IMR-90 (cell line): ENCODE data around the gene NPM1. TPM values are rescaled to one million over a fixed set of nuclear protein-coding genes. Genes with fewer than 3 reads are reported as not detected.
A peak's percentile ranks its signal among the peaks of the same experiment; 100 is the strongest.

Experiments used
- ATAC-seq: fragments of 200-7000 bp; cut with Tn5 transposase; 2 replicates; pipeline ENCODE4 v1.9.1; 2020; ENCODE audit warnings: low read depth, mild to moderate bottlenecking, moderate library complexity
- BruUV-seq: library from RNA; stranded (reverse); fragments of 400-500 nt; replicated peaks from 2 replicates; lab custom pipeline; 2021; lab: Mats Ljungman, UMichigan
- CTCF ChIA-PET: fragments of 300-600 bp; formaldehyde crosslinking; extraction: SDS; loops from one replicate; lab custom pipeline; 2021; ENCODE audit warnings: antibody characterized with exemption; lab: Yijun Ruan, JAX
- POLR2A ChIA-PET: fragments of 300-600 bp; sonication (Branson Sonifier 250); formaldehyde crosslinking; loops from one replicate; lab custom pipeline; 2022; ENCODE audit warnings: antibody characterized with exemption; ENCODE audit not compliant: unreplicated experiment; lab: Charles Lee
- DNase-seq: peaks from one replicate; pipeline ENCODE4 v3.0.0; 2013
- H2AFZ ChIP-seq: replicated peaks from 2 replicates; pipeline ENCODE3; 2013; ENCODE audit warnings: low read length, mild to moderate bottlenecking; ENCODE audit not compliant: poor library complexity
- H2AK5ac ChIP-seq: 2 replicates; pipeline ENCODE4 v1.6.1; 2013; ENCODE audit warnings: low read depth, low read length, inconsistent platforms
- H2AK9ac ChIP-seq: replicated peaks from 2 replicates; pipeline ENCODE3; 2013; ENCODE audit warnings: mild to moderate bottlenecking, low read depth, low read length, moderate library complexity; ENCODE audit not compliant: poor library complexity
- H2BK120ac ChIP-seq: 2 replicates; pipeline ENCODE4 v1.6.1; 2013; ENCODE audit warnings: low read depth, low read length, inconsistent platforms
- H2BK15ac ChIP-seq: 3 replicates; pipeline ENCODE4 v1.6.1; 2013; ENCODE audit warnings: low read depth, low read length, inconsistent platforms
- H2BK20ac ChIP-seq: 2 replicates; pipeline ENCODE4 v1.6.1; 2013; ENCODE audit warnings: low read depth, mild to moderate bottlenecking, inconsistent platforms, low read length, moderate library complexity
- H2BK5ac ChIP-seq: 2 replicates; pipeline ENCODE4 v1.6.1; 2013; ENCODE audit warnings: mild to moderate bottlenecking, low read depth, low read length, inconsistent platforms; ENCODE audit not compliant: poor library complexity, severe bottlenecking
- H3K14ac ChIP-seq: replicated peaks from 2 replicates; pipeline ENCODE4 v1.6.1; 2013; ENCODE audit warnings: low read depth, low read length, inconsistent platforms
- H3K18ac ChIP-seq: 2 replicates; pipeline ENCODE4 v1.6.1; 2013; ENCODE audit warnings: low read depth, low read length, control low read depth
- H3K23ac ChIP-seq: 2 replicates; pipeline ENCODE4 v1.6.1; 2013; ENCODE audit warnings: low read depth, low read length, inconsistent platforms
- H3K27ac ChIP-seq: 2 replicates; pipeline ENCODE4 v1.5.1; 2013; ENCODE audit warnings: mild to moderate bottlenecking, control low read depth, low read length; ENCODE audit not compliant: insufficient read depth
- H3K27me3 ChIP-seq: 2 replicates; pipeline ENCODE4 v1.6.1; 2013; ENCODE audit warnings: low read length; ENCODE audit not compliant: control insufficient read depth, insufficient read depth
- H3K36me3 ChIP-seq: 2 replicates; pipeline ENCODE4 v1.6.1; 2013; ENCODE audit warnings: low read length, mixed read lengths; ENCODE audit not compliant: control insufficient read depth, insufficient read depth
- H3K4ac ChIP-seq: 2 replicates; pipeline ENCODE4 v1.6.1; 2013; ENCODE audit warnings: low read depth, low read length, inconsistent platforms
- H3K4me1 ChIP-seq: 2 replicates; pipeline ENCODE4 v1.6.1; 2013; ENCODE audit warnings: low read length, mixed read lengths; ENCODE audit not compliant: control insufficient read depth, insufficient read depth
- H3K4me2 ChIP-seq: 2 replicates; pipeline ENCODE4 v1.6.1; 2013; ENCODE audit warnings: low read depth, mild to moderate bottlenecking, control low read depth, low read length, moderate library complexity
- H3K4me3 ChIP-seq: 2 replicates; pipeline ENCODE4 v1.5.1; 2013; ENCODE audit warnings: low read depth, mild to moderate bottlenecking, control low read depth, low read length, moderate library complexity; ENCODE audit not compliant: insufficient read depth
- H3K56ac ChIP-seq: 2 replicates; pipeline ENCODE4 v1.6.1; 2013; ENCODE audit warnings: low read length, inconsistent platforms; ENCODE audit not compliant: insufficient read depth; ENCODE audit errors: extremely low read depth
- H3K79me1 ChIP-seq, 2 experiments: 2 replicates each; pipeline ENCODE4 v1.6.1; 2013; ENCODE audit warnings: low read length in 2 of 2, inconsistent platforms in 1 of 2, low read depth in 1 of 2
- H3K9ac ChIP-seq: 2 replicates; pipeline ENCODE4 v1.6.1; 2013; ENCODE audit warnings: low read depth, low read length, control low read depth
- H3K9me1 ChIP-seq: 2 replicates; pipeline ENCODE4 v1.6.1; 2013; ENCODE audit warnings: low read length, inconsistent platforms; ENCODE audit not compliant: insufficient read depth
- H3K9me3 ChIP-seq: 2 replicates; pipeline ENCODE4 v1.6.1; 2013; ENCODE audit warnings: low read length; ENCODE audit not compliant: control insufficient read depth, insufficient read depth
- H4K20me1 ChIP-seq: 2 replicates; pipeline ENCODE4 v1.6.1; 2013; ENCODE audit warnings: low read length, inconsistent platforms; ENCODE audit not compliant: insufficient read depth
- H4K5ac ChIP-seq: 2 replicates; pipeline ENCODE4 v1.6.1; 2013; ENCODE audit warnings: mild to moderate bottlenecking, low read depth, low read length, control low read depth
- H4K8ac ChIP-seq, 2 experiments: 2 replicates each; pipeline ENCODE4 v1.6.1; 2013; ENCODE audit warnings: low read depth in 2 of 2, low read length in 2 of 2, control low read depth in 1 of 2, inconsistent platforms in 1 of 2
- H4K91ac ChIP-seq: 2 replicates; pipeline ENCODE4 v1.6.1; 2013; ENCODE audit warnings: low read depth, low read length, inconsistent platforms; ENCODE audit not compliant: insufficient read depth
- BHLHE40 ChIP-seq: fragments of 150-350 bp; IDR thresholded peaks from 2 replicates; pipeline ENCODE4 v1.6.1; 2016; ENCODE audit warnings: mild to moderate bottlenecking, low read depth, low read length
- CEBPB ChIP-seq: IDR thresholded peaks from 2 replicates; pipeline ENCODE4 v1.6.1; 2012; ENCODE audit warnings: low read depth, low read length, improper control_type of control experiment
- CHD1 ChIP-seq: IDR thresholded peaks from 2 replicates; pipeline ENCODE4 v1.6.1; 2012; ENCODE audit warnings: low read depth, low read length, improper control_type of control experiment
- FOS ChIP-seq: fragments of 150-350 bp; IDR thresholded peaks from 2 replicates; pipeline ENCODE4 v1.6.1; 2016; ENCODE audit warnings: low read depth, low read length
- MAFK ChIP-seq: IDR thresholded peaks from 2 replicates; pipeline ENCODE4 v1.6.1; 2012; ENCODE audit warnings: low read depth, low read length, improper control_type of control experiment
- MAZ ChIP-seq: IDR thresholded peaks from 2 replicates; pipeline ENCODE4 v1.6.1; 2012; ENCODE audit warnings: low read depth, mild to moderate bottlenecking, low read length, improper control_type of control experiment, moderate library complexity, borderline replicate concordance
- MXI1 ChIP-seq: IDR thresholded peaks from 2 replicates; pipeline ENCODE4 v1.6.1; 2012; ENCODE audit warnings: low read depth, mild to moderate bottlenecking, low read length, moderate library complexity, borderline replicate concordance
- NFE2L2 ChIP-seq: fragments of 150-350 bp; IDR thresholded peaks from 2 replicates; pipeline ENCODE4 v1.6.1; 2016; ENCODE audit warnings: low read depth, mild to moderate bottlenecking, low read length
- RAD21 ChIP-seq: IDR thresholded peaks from 2 replicates; pipeline ENCODE4 v1.6.1; 2012; ENCODE audit warnings: low read length, improper control_type of control experiment
- RCOR1 ChIP-seq: IDR thresholded peaks from 2 replicates; pipeline ENCODE4 v1.6.1; 2012; ENCODE audit warnings: mild to moderate bottlenecking, low read length, improper control_type of control experiment; ENCODE audit not compliant: insufficient replicate concordance
- RFX5 ChIP-seq: IDR thresholded peaks from 2 replicates; pipeline ENCODE4 v1.8.0; 2012; ENCODE audit warnings: low read depth, mild to moderate bottlenecking, low read length, moderate library complexity
- WGBS, 2 experiments: methylation state at CpG; one replicate each; pipeline versions ENCODE4 v1.1.5 to v1.1.7; 2013; ENCODE audit warnings: missing lambda C conversion rate in 2 of 2; ENCODE audit not compliant: insufficient read length in 1 of 2; ENCODE audit errors: extremely low coverage in 2 of 2; 5-methylcytosine and 5-hydroxymethylcytosine counted together
- dilution Hi-C: fragments of 300-500 bp; cut with HindIII; formaldehyde crosslinking; loops from one replicate; pipeline ENCODE4 v1.14.3; 2018; ENCODE audit warnings: low sequenced_read_pairs; ENCODE audit not compliant: unreplicated experiment
- in situ Hi-C: fragments of 300-500 bp; cut with MboI; formaldehyde crosslinking; loops from 3 replicates; pipeline ENCODE4 v1.14.3; 2019; ENCODE audit warnings: low sequenced_read_pairs, inconsistent platforms, mixed read lengths
- intact Hi-C: fragments of 100-400 bp; cut with micrococcal nuclease; formaldehyde crosslinking; loops from 2 replicates; pipeline ENCODE4 v1.10.0; 2022
- polyA plus RNA-seq, 3 experiments: library from polyadenylated mRNA; depleted of rRNA; stranded (reverse); fragments of >200 nt; gene quantifications; 2 replicates each; pipeline ENCODE4 v1.2.3, GENCODE V29; 2012; ENCODE audit warnings: low replicate concordance in 1 of 3
- total RNA-seq: library from RNA; depleted of rRNA; stranded (reverse); fragments of >200 nt; gene quantifications from 2 replicates; pipeline ENCODE4 v1.2.3, GENCODE V29; 2012
- TF ChIP-seq, protein P1 (sequence below): fragments of 150-350 bp; IDR thresholded peaks from 2 replicates; pipeline ENCODE4 v1.6.1; 2016; ENCODE audit warnings: low read depth, mild to moderate bottlenecking, low read length, moderate library complexity, borderline replicate concordance
- TF ChIP-seq, protein P2 (sequence below): conservative IDR thresholded peaks from 2 replicates; pipeline ENCODE4 v1.5.1; 2012; ENCODE audit warnings: mild to moderate bottlenecking, low read depth, low read length, improper control_type of control experiment

The NPM1 gene
- total and polyA plus RNA-seq, 2 of the 4 experiments (the other 2 are of a cell fraction), result 856 to 929 TPM

DNA sequence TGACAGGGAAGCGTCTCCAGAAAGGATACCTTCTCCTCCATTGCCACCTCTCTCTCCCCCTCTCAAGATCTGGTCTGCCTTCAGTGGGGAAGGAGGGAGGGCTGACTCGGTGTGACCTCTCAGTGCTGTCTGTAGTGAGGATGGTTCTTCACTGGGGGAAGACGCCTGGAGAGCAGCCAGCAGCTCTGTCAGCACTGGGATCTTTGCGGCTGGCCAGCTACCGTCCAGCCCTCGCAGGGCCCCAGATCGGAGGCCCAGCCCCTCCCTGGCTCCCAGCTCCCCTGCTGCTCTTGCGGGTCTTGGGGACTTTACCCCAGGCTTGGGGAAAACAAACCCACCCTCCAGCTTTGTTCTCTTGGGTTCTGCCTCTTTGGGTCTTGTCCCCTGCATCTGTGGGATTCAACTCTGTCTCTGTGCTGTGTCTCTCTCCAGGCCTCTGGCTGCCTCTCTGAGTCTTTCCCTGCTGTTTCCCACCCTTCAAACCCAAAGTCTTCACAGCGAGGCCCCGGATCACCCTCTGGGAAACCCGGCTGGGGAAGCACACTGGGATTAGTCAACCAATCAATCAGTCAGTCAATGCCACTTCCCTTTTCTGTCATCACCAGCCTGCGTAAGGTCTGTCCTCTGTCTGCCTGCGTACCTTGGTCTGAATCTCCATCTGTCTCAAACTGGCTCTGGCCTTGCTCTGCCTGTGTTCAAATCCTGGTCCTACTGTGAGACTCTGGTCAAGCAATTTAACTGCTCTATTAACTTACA, 54.8 kb downstream of the NPM1 start:
- Histone ChIP-seq H4K91ac (no peak overlapping the region), H3K4me2 (no peak overlapping the region), H3K56ac (no peak overlapping the region), H3K18ac (no peak overlapping the region), H3K9ac (no peak overlapping the region), H3K4me3 (no peak overlapping the region), H3K4ac (no peak overlapping the region; the same call in 1 of the 2 replicates), H2BK15ac (no peak overlapping the region), H2AK9ac (peak overlapping the region; percentile 17), H3K14ac (no peak overlapping the region), H3K27ac (no peak overlapping the region), H2BK120ac (no peak overlapping the region), H2AK5ac (peak overlapping the region; percentile 37; the same call in 1 of the 2 replicates), H3K79me1 (no peaks in the 10 kb centered on the region), H2BK5ac (no peak overlapping the region), H2BK20ac (no peak overlapping the region), H4K8ac (no peak overlapping the region), H3K9me3 (no peaks in the 10 kb centered on the region), H3K4me1 (peaks cover 5% of the 10 kb centered on the region; the same call in 1 of the 2 replicates), H3K9me1 (no peaks in the 10 kb centered on the region), H3K23ac (no peak overlapping the region), H2AFZ (no peak overlapping the region), H3K36me3 (no peaks in the 10 kb centered on the region), H3K27me3 (no peaks in the 10 kb centered on the region), H4K5ac (no peak overlapping the region), H4K20me1 (no peaks in the 10 kb centered on the region)
- no TSS peak for BruUV-seq
- DNase-seq, result peak; percentile 60
- intact Hi-C loops, result no loop called here
- TF ChIP-seq RCOR1, result no peak
- TF ChIP-seq MAFK, result no peak
- no peak for TF ChIP-seq MXI1
- no peak for TF ChIP-seq BHLHE40
- no peak for TF ChIP-seq MAZ
- no peak for TF ChIP-seq FOS
- TF ChIP-seq NFE2L2, result no peak
- TF ChIP-seq RFX5, result no peak
- TF ChIP-seq, protein P1, sequence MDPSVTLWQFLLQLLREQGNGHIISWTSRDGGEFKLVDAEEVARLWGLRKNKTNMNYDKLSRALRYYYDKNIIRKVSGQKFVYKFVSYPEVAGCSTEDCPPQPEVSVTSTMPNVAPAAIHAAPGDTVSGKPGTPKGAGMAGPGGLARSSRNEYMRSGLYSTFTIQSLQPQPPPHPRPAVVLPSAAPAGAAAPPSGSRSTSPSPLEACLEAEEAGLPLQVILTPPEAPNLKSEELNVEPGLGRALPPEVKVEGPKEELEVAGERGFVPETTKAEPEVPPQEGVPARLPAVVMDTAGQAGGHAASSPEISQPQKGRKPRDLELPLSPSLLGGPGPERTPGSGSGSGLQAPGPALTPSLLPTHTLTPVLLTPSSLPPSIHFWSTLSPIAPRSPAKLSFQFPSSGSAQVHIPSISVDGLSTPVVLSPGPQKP, result no peak
- TF ChIP-seq, protein P2, sequence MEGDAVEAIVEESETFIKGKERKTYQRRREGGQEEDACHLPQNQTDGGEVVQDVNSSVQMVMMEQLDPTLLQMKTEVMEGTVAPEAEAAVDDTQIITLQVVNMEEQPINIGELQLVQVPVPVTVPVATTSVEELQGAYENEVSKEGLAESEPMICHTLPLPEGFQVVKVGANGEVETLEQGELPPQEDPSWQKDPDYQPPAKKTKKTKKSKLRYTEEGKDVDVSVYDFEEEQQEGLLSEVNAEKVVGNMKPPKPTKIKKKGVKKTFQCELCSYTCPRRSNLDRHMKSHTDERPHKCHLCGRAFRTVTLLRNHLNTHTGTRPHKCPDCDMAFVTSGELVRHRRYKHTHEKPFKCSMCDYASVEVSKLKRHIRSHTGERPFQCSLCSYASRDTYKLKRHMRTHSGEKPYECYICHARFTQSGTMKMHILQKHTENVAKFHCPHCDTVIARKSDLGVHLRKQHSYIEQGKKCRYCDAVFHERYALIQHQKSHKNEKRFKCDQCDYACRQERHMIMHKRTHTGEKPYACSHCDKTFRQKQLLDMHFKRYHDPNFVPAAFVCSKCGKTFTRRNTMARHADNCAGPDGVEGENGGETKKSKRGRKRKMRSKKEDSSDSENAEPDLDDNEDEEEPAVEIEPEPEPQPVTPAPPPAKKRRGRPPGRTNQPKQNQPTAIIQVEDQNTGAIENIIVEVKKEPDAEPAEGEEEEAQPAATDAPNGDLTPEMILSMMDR, result no peak
- no peak for TF ChIP-seq CEBPB
- no peak for TF ChIP-seq CHD1
- TF ChIP-seq RAD21, result no peak
- dilution Hi-C loops, result no loop called here
- POLR2A ChIA-PET, result no interaction called here
- peak; percentile 60 for ATAC-seq
- CTCF ChIA-PET, result no interaction called here
- in situ Hi-C loops, result loop anchor here (25.0 kb wide), 1 partner anchor 420 kb away; no protein-coding TSS in a partner anchor
- 35% methylated on average over 11 of the region's 13 CpGs; no CpG with 5 or more reads in 1 of the 2 experiments for WGBS, 2 experiments
